ENCODE measurements around the gene CNTNAP2.

DNA sequence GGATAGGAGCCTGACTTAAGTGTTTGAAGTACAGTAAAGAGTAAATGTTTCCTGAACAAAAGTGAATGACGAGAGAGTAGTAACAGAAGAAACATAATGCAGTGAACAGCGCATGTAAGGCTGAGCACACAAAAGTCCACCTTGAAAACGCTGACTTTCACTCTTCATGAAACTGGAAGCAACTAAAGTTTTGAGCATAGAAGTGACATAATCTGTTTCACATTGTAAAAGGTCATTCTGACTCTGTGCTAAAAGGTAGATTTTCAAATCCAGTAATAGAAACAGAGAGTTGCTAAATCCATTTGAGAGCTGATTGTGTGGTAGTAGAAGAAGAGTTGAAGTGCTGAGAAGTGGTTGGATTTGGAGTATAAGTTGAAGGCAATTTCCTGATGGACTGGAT lies 1037.0 kb downstream of the CNTNAP2 start:
- TF ChIP-seq, protein P1, sequence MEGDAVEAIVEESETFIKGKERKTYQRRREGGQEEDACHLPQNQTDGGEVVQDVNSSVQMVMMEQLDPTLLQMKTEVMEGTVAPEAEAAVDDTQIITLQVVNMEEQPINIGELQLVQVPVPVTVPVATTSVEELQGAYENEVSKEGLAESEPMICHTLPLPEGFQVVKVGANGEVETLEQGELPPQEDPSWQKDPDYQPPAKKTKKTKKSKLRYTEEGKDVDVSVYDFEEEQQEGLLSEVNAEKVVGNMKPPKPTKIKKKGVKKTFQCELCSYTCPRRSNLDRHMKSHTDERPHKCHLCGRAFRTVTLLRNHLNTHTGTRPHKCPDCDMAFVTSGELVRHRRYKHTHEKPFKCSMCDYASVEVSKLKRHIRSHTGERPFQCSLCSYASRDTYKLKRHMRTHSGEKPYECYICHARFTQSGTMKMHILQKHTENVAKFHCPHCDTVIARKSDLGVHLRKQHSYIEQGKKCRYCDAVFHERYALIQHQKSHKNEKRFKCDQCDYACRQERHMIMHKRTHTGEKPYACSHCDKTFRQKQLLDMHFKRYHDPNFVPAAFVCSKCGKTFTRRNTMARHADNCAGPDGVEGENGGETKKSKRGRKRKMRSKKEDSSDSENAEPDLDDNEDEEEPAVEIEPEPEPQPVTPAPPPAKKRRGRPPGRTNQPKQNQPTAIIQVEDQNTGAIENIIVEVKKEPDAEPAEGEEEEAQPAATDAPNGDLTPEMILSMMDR (conservative IDR thresholded peaks at IDR 0.05 in 1 of 2, IDR thresholded peaks at IDR 0.05 in 1 of 2; ENCODE audit: low read depth in 1 of 2, low read length in 2 of 2) = no peak
- TF ChIP-seq EZH2 (IDR thresholded peaks at IDR 0.05; ENCODE audit: low read length, missing control alignments) = no peak

Measured in fibroblast of lung (primary cell).